Kidney (tissue), 14 donors: ENCODE results near the gene FBXL12. TPM values are rescaled to one million over a fixed set of nuclear protein-coding genes. Genes with fewer than 3 reads are reported as not detected.

Experiments used
- DNase-seq, 5 donors: peaks; one replicate each; pipeline ENCODE4 v3.0.0-alpha.2; 2013 to 2020
- FAIRE-seq: peaks from 2 replicates; lab custom pipeline; 2012; peaks lifted over from hg19 to GRCh38; lab: Jason Lieb, UNC
- H3K27ac ChIP-seq, 2 donors: one replicate each; pipeline ENCODE4 v1.7.0; 2013; ENCODE audit warnings: low read depth in 2 of 2, low read length in 2 of 2, inconsistent platforms in 1 of 2
- H3K27me3 ChIP-seq: one replicate; pipeline ENCODE4 v1.7.1; 2013; ENCODE audit warnings: low read length, inconsistent platforms; ENCODE audit not compliant: control insufficient read depth, insufficient read depth
- H3K36me3 ChIP-seq, 3 donors: one replicate each; pipeline versions ENCODE4 v1.7.0 to v1.7.1; 2013; ENCODE audit warnings: low read length in 3 of 3, control low read depth in 1 of 3, inconsistent platforms in 1 of 3; ENCODE audit not compliant: insufficient read depth in 3 of 3, control insufficient read depth in 2 of 3
- H3K4me1 ChIP-seq, 3 donors: one replicate each; pipeline versions ENCODE4 v1.7.0 to v1.7.1; 2013; ENCODE audit warnings: low read length in 3 of 3, inconsistent platforms in 1 of 3, low read depth in 1 of 3; ENCODE audit not compliant: control insufficient read depth in 2 of 3, insufficient read depth in 2 of 3
- H3K4me3 ChIP-seq, 3 donors: one replicate each; pipeline versions ENCODE4 v1.7.0 to v1.8.1; 2013; ENCODE audit warnings: low read length in 3 of 3, control low read depth in 1 of 3, inconsistent platforms in 1 of 3
- H3K9ac ChIP-seq, 3 donors: one replicate each; pipeline versions ENCODE4 v1.7.0 to v1.7.1; 2013; ENCODE audit warnings: low read length in 3 of 3, control low read depth in 1 of 3, inconsistent platforms in 1 of 3
- H3K9me3 ChIP-seq, 3 donors: one replicate each; pipeline versions ENCODE4 v1.7.0 to v1.7.1; 2013; ENCODE audit warnings: low read length in 3 of 3, control low read depth in 1 of 3, inconsistent platforms in 1 of 3; ENCODE audit not compliant: control insufficient read depth in 2 of 3, insufficient read depth in 1 of 3
- CTCF ChIP-seq: IDR thresholded peaks from 3 replicates; pipeline ENCODE4 v1.5.1; 2012; ENCODE audit warnings: mild to moderate bottlenecking, moderate library complexity, borderline replicate concordance; ENCODE audit not compliant: insufficient read depth; ENCODE audit errors: extremely low read depth
- intact Hi-C: fragments of 100-400 bp; cut with DNase I; formaldehyde crosslinking; loops from one replicate; pipeline ENCODE4 v1.11.1; 2022
- polyA plus RNA-seq: library from polyadenylated mRNA; stranded (reverse); fragments of 350-450 nt; fragmentation: Illumina TruSeq; extraction: RNeasy Lipid Tissue Mini Kit (QIAGEN cat#74804); gene quantifications from one replicate; pipeline ENCODE4 v1.2.3, GENCODE V29; 2014; ENCODE audit warnings: low read depth, low replicate concordance; ENCODE audit not compliant: insufficient read depth
- total RNA-seq: library from RNA; stranded (reverse); fragmentation: NEBNext Ultra II Directional; extraction: Animal tissue kit (Norgen Biotek cat#: 25700); gene quantifications from one replicate; pipeline ENCODE4 v1.2.1, GENCODE V29; 2021
- donor health status: control.
- donor health status: control.
- donor health status: control.
- donor health status: control.
- donor health status: control.
- donor health status: DM: yes; HTN: yes; CAD: no.
- donor health status: Normal renal cell carcinoma (clear cell type).

Gene FBXL12
- total and polyA plus RNA-seq, 2 donors from 2014 or later, result 12.7 to 22.2 TPM

GRCh38 chr19:9849791-9850190, 30.9 kb upstream of the FBXL12 start:
- Histone ChIP-seq H3K27ac (no peak overlapping the region), H3K4me1 (no peaks in the 10 kb centered on the region), H3K9ac (no peak overlapping the region), H3K4me3 (no peak overlapping the region), H3K27me3 (no peaks in the 10 kb centered on the region), H3K36me3 (peaks cover 0 to 11% (median 3%) of the 10 kb centered on the region in 3 donors), H3K9me3 (no peaks in the 10 kb centered on the region)
- no peak for TF ChIP-seq CTCF
- intact Hi-C loops, result no loop called here
- no peak for FAIRE-seq
- DNase-seq, result no peak

GRCh38 chr19:9848762-9849161, 29.9 kb upstream of the FBXL12 start:
- FAIRE-seq (no peak), DNase-seq (peak in 1 of 5 donors; percentile 48)
- no peak overlapping the region for H3K27ac ChIP-seq
- H3K4me3 ChIP-seq, result no peak overlapping the region
- H3K9me3 ChIP-seq, result no peaks in the 10 kb centered on the region
- intact Hi-C loops, result no loop called here
- no peak overlapping the region for H3K9ac ChIP-seq
- peaks cover 3 to 21% (median 9%) of the 10 kb centered on the region in 3 donors for H3K36me3 ChIP-seq
- no peaks in the 10 kb centered on the region for H3K27me3 ChIP-seq
- no peak for TF ChIP-seq CTCF
- H3K4me1 ChIP-seq, result no peaks in the 10 kb centered on the region

GRCh38 chr19:9848060-9848459, 29.2 kb upstream of the FBXL12 start:
- TF ChIP-seq CTCF, result no peak
- peaks cover 3 to 27% (median 15%) of the 10 kb centered on the region in 3 donors for H3K36me3 ChIP-seq
- no peaks in the 10 kb centered on the region for H3K27me3 ChIP-seq
- no peak overlapping the region for H3K27ac ChIP-seq
- H3K4me3 ChIP-seq, result no peak overlapping the region
- intact Hi-C loops, result no loop called here
- FAIRE-seq, result no peak
- H3K4me1 ChIP-seq, result no peaks in the 10 kb centered on the region
- no peak overlapping the region for H3K9ac ChIP-seq
- DNase-seq, result peak in 3 of 5 donors; percentile 35 to 60 (median 37)
- H3K9me3 ChIP-seq, result no peaks in the 10 kb centered on the region
